Iris pigment epithelial cell (primary cell): ENCODE measurements around the gene ZNF197.
A peak's percentile ranks its signal among the peaks of the same experiment; 100 is the strongest.
"Not testable (repeated sequence)": the region's sequence is repeated elsewhere in the genome, so short reads cannot be mapped to it uniquely, and the experiment has no call there.

ENCODE experiments used
- DNase-seq: peaks from one replicate; pipeline ENCODE4 v3.0.0-alpha.2; 2011; ENCODE audit warnings: low read depth

Gene ZNF197

GRCh38 chr3:44661189-44661588 is 36.4 kb downstream of the ZNF197 start:
- no peak for DNase-seq

DNA sequence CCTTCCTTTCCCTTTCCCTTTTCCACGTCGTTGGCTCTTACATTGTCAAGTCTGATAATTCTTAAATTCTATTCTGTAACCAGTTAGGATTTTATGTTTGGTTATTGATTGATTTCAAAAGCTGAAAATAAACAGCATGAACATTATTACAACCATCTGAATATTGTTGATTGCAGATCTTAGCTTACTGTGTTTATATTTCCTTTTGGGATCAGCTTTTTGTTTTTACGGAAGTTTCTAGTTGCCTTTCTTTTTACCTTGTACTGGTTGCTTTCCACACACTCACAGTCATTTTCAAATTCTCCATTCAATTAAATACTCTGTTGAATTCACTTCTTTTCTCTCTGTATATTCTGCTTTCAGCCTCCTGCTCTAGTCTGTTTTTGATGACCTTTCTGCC is 40.3 kb downstream of the ZNF197 start:
- DNase-seq, result no peak

DNA sequence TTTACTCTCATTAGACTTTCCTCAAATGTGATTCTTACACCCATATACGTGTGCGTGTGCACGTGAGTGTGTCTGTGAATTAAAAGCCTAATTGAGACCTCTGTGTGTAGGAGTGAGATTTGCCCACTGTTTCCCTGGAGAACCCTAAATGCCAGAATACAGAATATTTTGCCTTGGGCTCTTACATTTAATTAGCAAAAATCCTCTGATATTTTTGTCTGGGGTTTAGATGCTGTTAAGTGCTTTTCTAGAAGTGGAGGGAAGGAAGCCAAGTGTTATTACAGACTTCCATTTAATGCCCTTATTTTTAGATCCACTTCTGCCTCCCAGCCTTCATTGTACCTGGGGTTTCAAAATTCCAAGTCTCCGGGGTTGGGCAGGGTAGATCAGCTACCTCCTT is 41.5 kb downstream of the ZNF197 start:
- no peak for DNase-seq

DNA sequence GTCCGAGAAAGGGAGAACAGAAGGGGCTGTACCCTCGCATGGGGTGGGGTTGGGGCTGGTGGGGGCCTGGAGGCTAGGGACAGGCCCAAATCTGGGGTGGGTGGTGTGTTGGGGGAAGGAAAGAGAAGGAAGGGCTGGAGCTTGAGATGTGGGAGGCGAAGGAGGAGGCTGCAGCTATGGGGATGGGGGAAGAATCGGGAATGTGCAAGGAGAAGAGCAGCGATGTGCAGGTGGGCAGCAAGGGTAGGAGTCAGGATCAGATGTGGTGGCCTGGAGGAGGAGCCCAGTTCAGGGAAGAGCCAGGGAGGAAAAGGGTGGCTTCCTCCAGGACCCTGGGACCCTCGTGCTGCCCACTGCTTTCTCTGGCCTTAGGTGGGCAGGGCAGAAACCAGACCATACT is 44.9 kb downstream of the ZNF197 start:
- DNase-seq, result no peak

DNA sequence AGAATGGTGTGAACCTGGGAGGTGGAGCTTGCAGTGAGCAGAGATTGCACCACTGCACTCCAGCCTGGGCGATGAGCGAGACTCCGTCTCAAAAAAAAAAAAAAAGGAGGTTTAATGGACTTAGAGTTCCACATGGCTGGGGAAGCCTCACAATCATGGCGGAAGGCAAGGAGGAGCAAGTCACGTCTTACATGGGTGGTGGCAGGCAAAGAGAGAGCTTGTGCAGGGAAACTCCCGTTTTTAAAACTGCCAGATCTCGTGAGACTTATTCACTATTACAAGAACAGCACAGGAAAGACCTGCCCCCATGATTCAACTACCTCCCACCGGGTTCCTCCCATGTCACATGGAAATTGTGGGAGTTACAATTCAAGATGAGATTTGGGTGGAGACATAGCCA is 48.6 kb downstream of the ZNF197 start:
- DNase-seq, result not testable (repeated sequence)

GRCh38 chr3:44674211-44674610 is 49.4 kb downstream of the ZNF197 start:
- DNase-seq, result no peak

GRCh38 chr3:44678480-44679116 is 53.8 kb downstream of the ZNF197 start:
- no peak for DNase-seq

DNA sequence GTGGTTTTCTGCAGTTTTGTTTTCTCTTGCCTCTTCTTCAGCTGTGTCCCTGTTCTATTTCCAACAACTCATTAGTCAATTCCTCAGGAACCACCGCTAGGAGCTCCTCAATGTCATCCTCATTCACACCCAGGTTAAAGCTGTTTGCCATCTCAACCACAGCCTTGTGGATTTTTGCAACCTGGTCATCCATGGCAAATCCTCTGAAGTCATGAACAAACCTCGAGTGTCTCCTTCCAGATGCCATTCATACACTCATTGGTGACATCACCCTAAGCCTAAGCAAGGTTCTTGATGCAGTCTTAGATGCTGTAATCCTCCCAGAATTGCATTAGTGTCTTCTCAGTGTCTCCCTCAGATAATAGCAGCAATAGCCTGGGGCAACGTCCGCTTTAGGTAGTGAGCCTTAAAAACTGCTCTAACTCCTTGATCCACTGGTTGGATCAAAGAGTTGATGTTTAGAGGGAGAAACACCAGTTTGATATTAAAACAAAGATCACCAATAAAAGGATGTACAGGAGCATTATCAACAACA is 56.2 kb downstream of the ZNF197 start:
- no peak for DNase-seq

- peak; percentile 53 for DNase-seq
Measured at GRCh38 chr3:44682182-44682896, 57.5 kb downstream of the ZNF197 start.

DNA sequence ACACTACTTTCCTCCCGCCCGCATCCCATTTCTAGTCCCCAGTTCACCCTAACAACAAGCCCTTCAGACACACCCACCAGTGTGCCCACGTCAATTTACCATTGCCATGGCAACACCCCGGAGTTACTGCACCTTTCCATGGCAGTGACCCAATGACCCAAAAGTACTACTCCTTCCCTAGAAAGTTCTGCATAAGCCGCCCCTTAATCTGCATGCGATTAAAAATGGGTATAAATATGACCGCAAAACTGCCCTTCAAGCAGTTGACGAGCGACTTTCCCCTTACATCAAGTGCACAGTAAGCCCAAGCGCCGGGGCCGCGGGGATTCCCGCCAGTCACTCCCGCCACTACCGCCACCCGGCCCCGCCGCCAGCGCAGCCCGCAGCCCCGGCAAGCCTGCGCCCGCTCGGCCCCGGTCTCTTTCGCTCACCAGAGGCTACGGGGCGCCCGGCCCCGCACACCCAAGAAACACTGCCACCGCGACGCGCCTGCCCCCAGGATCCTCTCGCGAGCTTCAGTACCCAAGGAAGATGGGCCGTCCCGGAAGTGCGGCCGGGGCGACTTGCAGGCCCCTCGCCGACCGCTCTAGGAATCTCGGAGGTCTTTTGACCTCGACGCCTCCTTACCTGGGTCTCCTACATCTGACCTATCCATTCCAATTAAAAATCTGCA is 60.4 kb downstream of the ZNF197 start:
- DNase-seq, result peak; percentile 90

DNA sequence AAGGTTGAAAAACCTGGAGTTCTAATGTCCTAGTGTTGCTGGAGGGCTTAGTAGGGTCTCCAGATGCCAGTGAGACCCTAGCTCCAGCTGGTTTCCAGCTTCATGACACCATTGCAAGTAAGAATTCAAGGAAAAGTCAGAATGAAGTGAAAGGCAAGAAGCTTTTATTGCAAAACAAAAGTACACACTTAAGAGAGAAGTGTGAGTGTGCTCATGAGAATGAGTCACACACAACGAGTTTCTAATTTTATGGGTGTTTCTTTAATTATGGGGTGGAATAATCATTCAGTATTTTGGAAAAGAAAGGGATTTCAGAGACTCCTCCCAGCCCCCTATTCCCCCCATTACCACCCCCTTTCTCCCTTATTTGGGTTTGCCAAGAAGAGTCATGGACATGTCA is 63.1 kb downstream of the ZNF197 start:
- DNase-seq, result no peak
